Measurements from ENCODE around the gene KIF5A. TPM values are rescaled to one million over a fixed set of nuclear protein-coding genes. Genes with fewer than 3 reads are reported as not detected.
"Not testable (repeated sequence)": the region's sequence is repeated elsewhere in the genome, so short reads cannot be mapped to it uniquely, and the experiment has no call there.

The KIF5A gene
- total RNA-seq, 1 experiment from 2014 or later: 0.05 TPM

DNA sequence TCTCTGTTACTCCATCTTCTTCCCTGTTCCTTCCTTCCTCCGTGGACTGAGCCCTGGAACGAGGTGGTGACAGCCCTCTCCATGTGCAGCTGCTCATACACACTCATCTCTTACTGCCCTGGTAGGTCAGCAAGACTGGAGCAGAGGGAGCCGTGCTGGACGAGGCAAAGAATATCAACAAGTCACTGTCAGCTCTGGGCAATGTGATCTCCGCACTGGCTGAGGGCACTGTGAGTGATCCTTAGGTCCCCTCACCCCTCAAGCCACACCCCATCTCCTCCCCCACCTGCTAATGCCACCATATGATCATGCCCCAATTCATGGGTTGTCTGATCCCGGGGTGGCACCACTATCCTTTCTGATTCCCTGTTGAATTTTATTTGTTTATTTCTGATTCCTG, 19.0 kb downstream of the KIF5A start:
- CTCF ChIA-PET: no interaction called here
- Mint-ChIP-seq H3K36me3 (ENCODE audit: insufficient read depth, unreplicated experiment) (peaks cover 7% of the 10 kb centered on the region), H3K9me3 (ENCODE audit: unreplicated experiment) (no peaks in the 10 kb centered on the region), H3K4me3 (ENCODE audit: unreplicated experiment) (no peak overlapping the region), H3K4me1 (ENCODE audit: low read depth, unreplicated experiment) (no peaks in the 10 kb centered on the region), H3K27ac (ENCODE audit: unreplicated experiment) (no peak overlapping the region), H3K27me3 (ENCODE audit: insufficient read depth, unreplicated experiment) (peaks cover 10% of the 10 kb centered on the region)
- TF ChIP-seq, protein P1, sequence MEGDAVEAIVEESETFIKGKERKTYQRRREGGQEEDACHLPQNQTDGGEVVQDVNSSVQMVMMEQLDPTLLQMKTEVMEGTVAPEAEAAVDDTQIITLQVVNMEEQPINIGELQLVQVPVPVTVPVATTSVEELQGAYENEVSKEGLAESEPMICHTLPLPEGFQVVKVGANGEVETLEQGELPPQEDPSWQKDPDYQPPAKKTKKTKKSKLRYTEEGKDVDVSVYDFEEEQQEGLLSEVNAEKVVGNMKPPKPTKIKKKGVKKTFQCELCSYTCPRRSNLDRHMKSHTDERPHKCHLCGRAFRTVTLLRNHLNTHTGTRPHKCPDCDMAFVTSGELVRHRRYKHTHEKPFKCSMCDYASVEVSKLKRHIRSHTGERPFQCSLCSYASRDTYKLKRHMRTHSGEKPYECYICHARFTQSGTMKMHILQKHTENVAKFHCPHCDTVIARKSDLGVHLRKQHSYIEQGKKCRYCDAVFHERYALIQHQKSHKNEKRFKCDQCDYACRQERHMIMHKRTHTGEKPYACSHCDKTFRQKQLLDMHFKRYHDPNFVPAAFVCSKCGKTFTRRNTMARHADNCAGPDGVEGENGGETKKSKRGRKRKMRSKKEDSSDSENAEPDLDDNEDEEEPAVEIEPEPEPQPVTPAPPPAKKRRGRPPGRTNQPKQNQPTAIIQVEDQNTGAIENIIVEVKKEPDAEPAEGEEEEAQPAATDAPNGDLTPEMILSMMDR (IDR thresholded peaks at IDR 0.05; ENCODE audit: insufficient read depth in 1 of 2, low read depth in 1 of 2, low read length in 1 of 2, severe bottlenecking in 1 of 2, unreplicated experiment in 1 of 2): no peak
- no TSS peak for BruUV-seq (replicated peaks)
- Histone ChIP-seq H3K4me1 (no peaks in the 10 kb centered on the region), H3K9me3 (no peaks in the 10 kb centered on the region), H3K27me3 (replicated peaks; ENCODE audit: control insufficient read depth, insufficient read depth, low read length) (no peaks in the 10 kb centered on the region), H3K36me3 (ENCODE audit: control insufficient read depth, insufficient read depth, low read length) (no peaks in the 10 kb centered on the region), H3K4me3 (ENCODE audit: low read depth, low read length) (no peak overlapping the region)
- no peak for DNase-seq
- intact Hi-C loops (cut with micrococcal nuclease; ENCODE audit: unreplicated experiment): no loop called here
- POLR2A ChIA-PET: no interaction called here

DNA sequence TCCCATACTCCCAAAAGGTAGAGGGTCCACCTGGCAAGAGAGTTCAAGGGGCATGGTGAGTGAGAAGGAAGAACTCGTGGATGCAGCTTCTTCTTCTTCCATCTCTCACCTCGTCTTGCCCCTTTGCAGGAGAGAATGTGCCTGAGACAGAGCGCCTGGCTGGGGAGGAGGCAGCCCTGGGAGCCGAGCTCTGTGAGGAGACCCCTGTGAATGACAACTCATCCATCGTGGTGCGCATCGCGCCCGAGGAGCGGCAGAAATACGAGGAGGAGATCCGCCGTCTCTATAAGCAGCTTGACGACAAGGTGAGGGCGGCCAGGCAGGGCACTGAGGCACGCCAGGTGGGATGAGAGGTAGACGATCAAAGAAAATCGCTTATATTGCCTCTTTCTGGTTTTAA, 20.0 kb downstream of the KIF5A start:
- H3K36me3 ChIP-seq (ENCODE audit: control insufficient read depth, insufficient read depth, low read length): no peaks in the 10 kb centered on the region
- H3K4me3 Mint-ChIP-seq (ENCODE audit: unreplicated experiment): no peak overlapping the region
- CTCF ChIA-PET: no interaction called here
- H3K9me3 Mint-ChIP-seq (ENCODE audit: unreplicated experiment): no peaks in the 10 kb centered on the region
- TF ChIP-seq, protein P1 (IDR thresholded peaks at IDR 0.05; ENCODE audit: insufficient read depth in 1 of 2, low read depth in 1 of 2, low read length in 1 of 2, severe bottlenecking in 1 of 2, unreplicated experiment in 1 of 2): no peak
- H3K27ac Mint-ChIP-seq (ENCODE audit: unreplicated experiment): no peak overlapping the region
- H3K4me3 ChIP-seq (ENCODE audit: low read depth, low read length): no peak overlapping the region
- no peaks in the 10 kb centered on the region for H3K27me3 ChIP-seq (replicated peaks; ENCODE audit: control insufficient read depth, insufficient read depth, low read length)
- DNase-seq: no peak
- H3K36me3 Mint-ChIP-seq (ENCODE audit: insufficient read depth, unreplicated experiment): peaks cover 7% of the 10 kb centered on the region
- POLR2A ChIA-PET: no interaction called here
- no TSS peak for BruUV-seq (replicated peaks)
- H3K9me3 ChIP-seq: no peaks in the 10 kb centered on the region
- H3K4me1 Mint-ChIP-seq (ENCODE audit: low read depth, unreplicated experiment): no peaks in the 10 kb centered on the region
- H3K4me1 ChIP-seq: no peaks in the 10 kb centered on the region
- H3K27me3 Mint-ChIP-seq (ENCODE audit: insufficient read depth, unreplicated experiment): peaks cover 3% of the 10 kb centered on the region
- intact Hi-C loops (cut with micrococcal nuclease; ENCODE audit: unreplicated experiment): no loop called here

DNA sequence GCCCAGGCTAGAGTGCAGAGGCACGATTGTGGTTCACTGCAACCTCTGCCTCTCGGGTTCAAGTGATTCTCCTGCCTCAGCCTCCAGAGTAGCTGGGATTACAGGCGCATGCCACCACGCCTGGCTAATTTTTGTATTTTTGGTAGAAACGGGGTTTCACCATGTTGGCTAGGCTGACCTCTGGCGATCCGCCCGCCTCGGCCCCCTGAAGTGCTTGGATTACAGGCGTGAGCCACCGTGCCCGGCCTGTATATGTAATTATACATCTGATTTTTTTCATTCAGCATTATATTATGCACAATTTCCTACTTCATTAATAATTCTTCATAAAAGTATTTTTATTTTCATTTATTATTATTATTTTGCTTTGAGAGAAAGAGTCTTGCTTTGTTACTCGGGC, 20.6 kb downstream of the KIF5A start:
- BruUV-seq (replicated peaks); H3K9me3 Mint-ChIP-seq (ENCODE audit: unreplicated experiment); DNase-seq; H3K27me3 Mint-ChIP-seq (ENCODE audit: insufficient read depth, unreplicated experiment); POLR2A ChIA-PET; H3K4me3 Mint-ChIP-seq (ENCODE audit: unreplicated experiment); H3K36me3 Mint-ChIP-seq (ENCODE audit: insufficient read depth, unreplicated experiment); H3K4me1 ChIP-seq; H3K4me3 ChIP-seq (ENCODE audit: low read depth, low read length); H3K36me3 ChIP-seq (ENCODE audit: control insufficient read depth, insufficient read depth, low read length); H3K27ac Mint-ChIP-seq (ENCODE audit: unreplicated experiment); H3K27me3 ChIP-seq (replicated peaks; ENCODE audit: control insufficient read depth, insufficient read depth, low read length); H3K4me1 Mint-ChIP-seq (ENCODE audit: low read depth, unreplicated experiment); H3K9me3 ChIP-seq; intact Hi-C loops (cut with micrococcal nuclease; ENCODE audit: unreplicated experiment): not testable (repeated sequence)
- CTCF ChIA-PET: interaction anchor here (0.9 kb wide), 1 partner anchor 24 kb away, joined by 3 read pairs; no protein-coding TSS in a partner anchor

Measured in Caco-2 (cell line).